ENCODE data around the gene LDB2.

The LDB2 gene

DNA sequence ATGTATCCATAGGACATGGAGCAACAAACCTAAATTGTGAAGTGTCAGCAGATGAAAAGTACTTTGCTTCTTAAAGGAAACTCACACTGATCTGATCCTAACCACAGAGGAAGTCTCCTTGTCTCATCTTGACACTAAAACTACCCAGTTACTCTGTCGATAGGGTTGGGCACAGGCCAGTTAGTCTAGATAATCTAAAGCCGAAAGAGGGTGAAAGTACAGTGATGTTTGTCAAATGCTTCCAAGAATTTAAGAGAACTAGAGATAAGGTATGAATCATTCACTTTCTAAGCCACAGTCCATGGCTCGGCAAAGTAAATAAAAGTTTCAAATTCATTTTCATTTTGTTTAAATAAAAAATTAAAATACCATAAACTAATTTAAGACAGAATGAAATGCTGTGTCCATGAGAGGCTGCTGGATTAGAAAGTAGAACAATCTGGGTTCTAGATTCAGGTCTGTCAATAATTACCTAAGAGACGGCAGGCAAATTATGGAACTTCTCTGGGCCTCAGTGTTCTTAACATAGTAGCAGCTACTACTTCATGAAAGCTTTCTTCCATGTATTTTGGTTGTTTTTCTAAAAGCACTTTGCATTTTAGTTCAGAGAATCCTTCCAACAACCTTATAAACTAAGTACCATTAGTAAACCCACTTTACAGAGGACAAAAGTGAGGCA lies 176.7 kb downstream of the LDB2 start:
- DNase-seq (ENCODE audit: low read depth, low spot score): peak; percentile 30
- H3K9me3 ChIP-seq (ENCODE audit: low read depth, low read length): no peaks in the 10 kb centered on the region
- H3K36me3 ChIP-seq (ENCODE audit: insufficient read depth, low read length): peaks cover 4% of the 10 kb centered on the region; the same call in 1 of the 2 replicates
- H3K9ac ChIP-seq (ENCODE audit: insufficient read length): no peak overlapping the region
- TF ChIP-seq POLR2AphosphoS5 (IDR thresholded peaks at IDR 0.05; ENCODE audit: borderline replicate concordance, low read depth, low read length): no peak
- TF ChIP-seq EZH2 (IDR thresholded peaks at IDR 0.05): no peak
- TF ChIP-seq FOXP2 (optimal IDR thresholded peaks at IDR 0.05; ENCODE audit: control extremely low read depth, extremely low read length, insufficient read depth): no peak
- H3K27ac ChIP-seq: peak overlapping the region; percentile 73
- peak overlapping the region; percentile 49; the same call in 1 of the 2 replicates for H3K4me3 ChIP-seq

GRCh38 chr4:16720761-16721160 lies 177.7 kb downstream of the LDB2 start:
- H3K4me3 ChIP-seq: no peak overlapping the region
- no peak for TF ChIP-seq EZH2 (IDR thresholded peaks at IDR 0.05)
- peak overlapping the region; percentile 73; the same call in 1 of the 2 replicates for H3K27ac ChIP-seq

GRCh38 chr4:16717266-16717970 lies 181.0 kb downstream of the LDB2 start:
- TF ChIP-seq EZH2 (IDR thresholded peaks at IDR 0.05): no peak
- TF ChIP-seq FOXP2 (optimal IDR thresholded peaks at IDR 0.05; ENCODE audit: control extremely low read depth, extremely low read length, insufficient read depth): no peak
- TF ChIP-seq POLR2AphosphoS5 (IDR thresholded peaks at IDR 0.05; ENCODE audit: borderline replicate concordance, low read depth, low read length): no peak
- H3K27ac ChIP-seq: peak overlapping the region; percentile 46; the same call in 1 of the 2 replicates
- no peak for DNase-seq (ENCODE audit: low read depth, low spot score)
- H3K9ac ChIP-seq (ENCODE audit: insufficient read length): no peak overlapping the region
- H3K36me3 ChIP-seq (ENCODE audit: insufficient read depth, low read length): no peaks in the 10 kb centered on the region
- H3K9me3 ChIP-seq (ENCODE audit: low read depth, low read length): no peaks in the 10 kb centered on the region
- no peak overlapping the region for H3K4me3 ChIP-seq

More at GRCh38 chr4:16720761-16721160, 177.7 kb downstream of the LDB2 start:
- Histone ChIP-seq H3K36me3 (ENCODE audit: insufficient read depth, low read length) (no peaks in the 10 kb centered on the region), H3K9ac (ENCODE audit: insufficient read length) (no peak overlapping the region), H3K9me3 (ENCODE audit: low read depth, low read length) (no peaks in the 10 kb centered on the region)
- DNase-seq (ENCODE audit: low read depth, low spot score): no peak

- no peaks in the 10 kb centered on the region for H3K9me3 ChIP-seq (ENCODE audit: low read depth, low read length)
- no peak overlapping the region for H3K9ac ChIP-seq (ENCODE audit: insufficient read length)
- H3K36me3 ChIP-seq (ENCODE audit: insufficient read depth, low read length): no peaks in the 10 kb centered on the region
- H3K4me3 ChIP-seq: no peak overlapping the region
- DNase-seq (ENCODE audit: low read depth, low spot score): no peak
- TF ChIP-seq EZH2 (IDR thresholded peaks at IDR 0.05): no peak
- H3K27ac ChIP-seq: no peak overlapping the region
Observed at GRCh38 chr4:16715482-16715881, 183.0 kb downstream of the LDB2 start.

- no peaks in the 10 kb centered on the region for H3K36me3 ChIP-seq (ENCODE audit: insufficient read depth, low read length)
- no peak overlapping the region for H3K9ac ChIP-seq (ENCODE audit: insufficient read length)
- TF ChIP-seq FOXP2 (optimal IDR thresholded peaks at IDR 0.05; ENCODE audit: control extremely low read depth, extremely low read length, insufficient read depth) (no peak), EZH2 (IDR thresholded peaks at IDR 0.05) (no peak), POLR2AphosphoS5 (IDR thresholded peaks at IDR 0.05; ENCODE audit: borderline replicate concordance, low read depth, low read length) (no peak)
- no peak for DNase-seq (ENCODE audit: low read depth, low spot score)
- H3K27ac ChIP-seq: no peak overlapping the region
- no peaks in the 10 kb centered on the region for H3K9me3 ChIP-seq (ENCODE audit: low read depth, low read length)
- no peak overlapping the region for H3K4me3 ChIP-seq
Observed at GRCh38 chr4:16714191-16714590, 184.3 kb downstream of the LDB2 start.

DNA sequence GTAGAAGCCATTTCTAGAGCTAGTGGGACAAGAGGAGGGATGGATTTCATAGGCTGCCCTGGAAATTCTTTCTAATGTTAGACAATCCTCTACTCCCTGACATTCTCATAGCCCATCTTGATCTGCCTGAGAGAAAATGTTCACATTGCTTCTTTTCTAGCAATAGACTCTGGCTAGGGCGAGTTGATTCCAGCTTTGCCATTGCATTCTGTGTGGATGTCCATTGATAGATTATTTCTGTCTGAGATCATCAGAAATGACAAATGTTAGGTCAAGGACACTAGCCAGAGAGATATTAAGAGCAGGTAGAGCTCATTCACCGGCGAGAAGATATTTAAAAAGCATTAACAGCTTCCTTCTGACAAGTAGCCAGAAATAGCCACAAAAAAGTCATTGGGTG lies 184.7 kb downstream of the LDB2 start:
- Histone ChIP-seq H3K9ac (ENCODE audit: insufficient read length) (no peak overlapping the region), H3K9me3 (ENCODE audit: low read depth, low read length) (no peaks in the 10 kb centered on the region), H3K36me3 (ENCODE audit: insufficient read depth, low read length) (no peaks in the 10 kb centered on the region), H3K4me3 (no peak overlapping the region), H3K27ac (no peak overlapping the region)
- TF ChIP-seq EZH2 (IDR thresholded peaks at IDR 0.05) (no peak), POLR2AphosphoS5 (IDR thresholded peaks at IDR 0.05; ENCODE audit: borderline replicate concordance, low read depth, low read length) (no peak), FOXP2 (optimal IDR thresholded peaks at IDR 0.05; ENCODE audit: control extremely low read depth, extremely low read length, insufficient read depth) (no peak)
- no peak for DNase-seq (ENCODE audit: low read depth, low spot score)

- H3K4me3 ChIP-seq: no peak overlapping the region
- no peaks in the 10 kb centered on the region for H3K9me3 ChIP-seq (ENCODE audit: low read depth, low read length)
- no peak overlapping the region for H3K27ac ChIP-seq
- no peaks in the 10 kb centered on the region for H3K36me3 ChIP-seq (ENCODE audit: insufficient read depth, low read length)
- DNase-seq (ENCODE audit: low read depth, low spot score): no peak
- H3K9ac ChIP-seq (ENCODE audit: insufficient read length): no peak overlapping the region
- TF ChIP-seq POLR2AphosphoS5 (IDR thresholded peaks at IDR 0.05; ENCODE audit: borderline replicate concordance, low read depth, low read length): no peak
- no peak for TF ChIP-seq EZH2 (IDR thresholded peaks at IDR 0.05)
- no peak for TF ChIP-seq FOXP2 (optimal IDR thresholded peaks at IDR 0.05; ENCODE audit: control extremely low read depth, extremely low read length, insufficient read depth)
Observed at GRCh38 chr4:16713271-16713670, 185.2 kb downstream of the LDB2 start.

- DNase-seq (ENCODE audit: low read depth, low spot score): no peak
- TF ChIP-seq EZH2 (IDR thresholded peaks at IDR 0.05) (no peak), FOXP2 (optimal IDR thresholded peaks at IDR 0.05; ENCODE audit: control extremely low read depth, extremely low read length, insufficient read depth) (no peak), POLR2AphosphoS5 (IDR thresholded peaks at IDR 0.05; ENCODE audit: borderline replicate concordance, low read depth, low read length) (no peak)
Observed at GRCh38 chr4:16710198-16710597, 188.2 kb downstream of the LDB2 start.

More at GRCh38 chr4:16710198-16710597, 188.2 kb downstream of the LDB2 start:
- Histone ChIP-seq H3K9me3 (ENCODE audit: low read depth, low read length) (no peaks in the 10 kb centered on the region), H3K9ac (ENCODE audit: insufficient read length) (no peak overlapping the region), H3K36me3 (ENCODE audit: insufficient read depth, low read length) (no peaks in the 10 kb centered on the region), H3K4me3 (no peak overlapping the region), H3K27ac (no peak overlapping the region)
